ENCODE data around the gene RFX6.
"Not testable (repeated sequence)": the region's sequence is repeated elsewhere in the genome, so short reads cannot be mapped to it uniquely, and the experiment has no call there.

RFX6 gene

GRCh38 chr6:116876635-116877611, at the start of gene RFX6:
Gene RFX6, plus strand, starts transcription at chr6:116877242. Its CDS starts 34 bp downstream, at chr6:116877276.
- intact Hi-C loops (cut with DNase I) = no loop called here
- peak in 5 of 10 donors; percentile 5 to 74 (median 54) for DNase-seq

- no peak for DNase-seq
- intact Hi-C loops (cut with DNase I) = no loop called here
Observed at GRCh38 chr6:116827561-116828240, 49.3 kb upstream of the RFX6 start.

GRCh38 chr6:116828983-116829382, 48.1 kb upstream of the RFX6 start, which contains the start of gene GPRC6A:
Gene GPRC6A, minus strand, starts transcription at chr6:116829083. Its CDS starts 70 bp downstream, at chr6:116829013.
- no peak for DNase-seq
- intact Hi-C loops (cut with DNase I) = no loop called here

GRCh38 chr6:116834526-116834925, 42.5 kb upstream of the RFX6 start:
- DNase-seq; intact Hi-C loops (cut with DNase I): not testable (repeated sequence)

- DNase-seq = no peak
- intact Hi-C loops (cut with DNase I) = no loop called here
Observed at GRCh38 chr6:116836606-116837342, 40.3 kb upstream of the RFX6 start.

GRCh38 chr6:116840091-116840490, 37.0 kb upstream of the RFX6 start:
- intact Hi-C loops (cut with DNase I) = no loop called here
- DNase-seq = no peak

GRCh38 chr6:116842459-116842858, 34.6 kb upstream of the RFX6 start:
- intact Hi-C loops (cut with DNase I) = no loop called here

GRCh38 chr6:116847227-116847626, 29.8 kb upstream of the RFX6 start:
- no peak for DNase-seq
- intact Hi-C loops (cut with DNase I) = loop anchor here (1.0 kb wide), 1 partner anchor 67 kb away; no protein-coding TSS in a partner anchor

More at GRCh38 chr6:116842459-116842858, 34.6 kb upstream of the RFX6 start:
- DNase-seq = no peak

- no peak for DNase-seq
- intact Hi-C loops (cut with DNase I) = no loop called here
Observed at GRCh38 chr6:116858060-116858459, 19.0 kb upstream of the RFX6 start.

GRCh38 chr6:116859264-116859663, 17.8 kb upstream of the RFX6 start:
- intact Hi-C loops (cut with DNase I) = no loop called here

GRCh38 chr6:116866281-116866871, 10.7 kb upstream of the RFX6 start:
- no peak for DNase-seq
- intact Hi-C loops (cut with DNase I) = no loop called here

More at GRCh38 chr6:116859264-116859663, 17.8 kb upstream of the RFX6 start:
- DNase-seq = no peak

- intact Hi-C loops (cut with DNase I) = no loop called here
- no peak for DNase-seq
Observed at GRCh38 chr6:116872771-116873170, 4.3 kb upstream of the RFX6 start.

GRCh38 chr6:116876107-116876506, 935 bp upstream of the RFX6 start:
- no peak for DNase-seq
- intact Hi-C loops (cut with DNase I) = no loop called here

GRCh38 chr6:116877743-116878142, 701 bp downstream of the RFX6 start:
- no peak for DNase-seq
- intact Hi-C loops (cut with DNase I) = no loop called here

GRCh38 chr6:116881236-116881635, 4.2 kb downstream of the RFX6 start:
- intact Hi-C loops (cut with DNase I) = no loop called here
- no peak for DNase-seq

GRCh38 chr6:116883005-116883404, 6.0 kb downstream of the RFX6 start:
- no peak for DNase-seq
- intact Hi-C loops (cut with DNase I) = no loop called here

GRCh38 chr6:116884530-116884929, 7.5 kb downstream of the RFX6 start:
- intact Hi-C loops (cut with DNase I) = no loop called here
- DNase-seq = no peak

GRCh38 chr6:116887168-116887567, 10.1 kb downstream of the RFX6 start:
- intact Hi-C loops (cut with DNase I) = no loop called here

GRCh38 chr6:116887894-116888293, 10.9 kb downstream of the RFX6 start:
- intact Hi-C loops (cut with DNase I) = no loop called here
- DNase-seq = no peak

More at GRCh38 chr6:116887168-116887567, 10.1 kb downstream of the RFX6 start:
- DNase-seq = no peak

- no peak for DNase-seq
- intact Hi-C loops (cut with DNase I) = no loop called here
Observed at GRCh38 chr6:116888732-116889360, 11.8 kb downstream of the RFX6 start.
